ENCODE measurements around the gene ZBTB47.

The ZBTB47 gene

DNA sequence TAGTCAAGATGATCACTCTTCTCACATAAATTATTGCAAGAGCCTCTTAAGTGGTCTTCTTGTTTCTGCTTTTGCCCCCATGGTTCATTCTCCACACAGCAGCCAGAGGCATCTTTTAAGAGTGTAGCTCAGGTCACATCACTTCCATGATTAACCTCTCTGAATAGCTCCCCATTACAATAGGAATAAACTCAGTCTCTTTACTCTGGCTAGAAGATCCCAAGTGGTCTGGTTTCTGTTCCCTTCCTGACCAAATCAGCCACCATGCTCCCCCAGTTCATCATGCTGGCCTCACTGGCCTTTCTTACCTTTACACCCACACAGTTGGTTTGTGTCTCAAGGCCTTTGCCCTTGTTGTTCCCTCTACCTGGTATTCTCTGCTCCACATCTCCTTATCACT, 40.9 kb downstream of the ZBTB47 start:
- Histone ChIP-seq H3K4me1 (ENCODE audit: control insufficient read depth in 1 of 2, insufficient read depth in 2 of 2, low read length in 2 of 2) (no peaks in the 10 kb centered on the region), H3K27me3 (ENCODE audit: low read depth, low read length) (peaks cover 4% of the 10 kb centered on the region), H3K36me3 (ENCODE audit: control insufficient read depth in 1 of 2, insufficient read depth in 2 of 2, low read length in 2 of 2) (no peaks in the 10 kb centered on the region), H3K4me3 (ENCODE audit: low read depth in 1 of 2, low read length in 2 of 2) (no peak overlapping the region), H3K27ac (ENCODE audit: low read length) (no peak overlapping the region), H3K9me3 (ENCODE audit: control insufficient read depth in 1 of 2, low read length in 2 of 2) (no peaks in the 10 kb centered on the region)

DNA sequence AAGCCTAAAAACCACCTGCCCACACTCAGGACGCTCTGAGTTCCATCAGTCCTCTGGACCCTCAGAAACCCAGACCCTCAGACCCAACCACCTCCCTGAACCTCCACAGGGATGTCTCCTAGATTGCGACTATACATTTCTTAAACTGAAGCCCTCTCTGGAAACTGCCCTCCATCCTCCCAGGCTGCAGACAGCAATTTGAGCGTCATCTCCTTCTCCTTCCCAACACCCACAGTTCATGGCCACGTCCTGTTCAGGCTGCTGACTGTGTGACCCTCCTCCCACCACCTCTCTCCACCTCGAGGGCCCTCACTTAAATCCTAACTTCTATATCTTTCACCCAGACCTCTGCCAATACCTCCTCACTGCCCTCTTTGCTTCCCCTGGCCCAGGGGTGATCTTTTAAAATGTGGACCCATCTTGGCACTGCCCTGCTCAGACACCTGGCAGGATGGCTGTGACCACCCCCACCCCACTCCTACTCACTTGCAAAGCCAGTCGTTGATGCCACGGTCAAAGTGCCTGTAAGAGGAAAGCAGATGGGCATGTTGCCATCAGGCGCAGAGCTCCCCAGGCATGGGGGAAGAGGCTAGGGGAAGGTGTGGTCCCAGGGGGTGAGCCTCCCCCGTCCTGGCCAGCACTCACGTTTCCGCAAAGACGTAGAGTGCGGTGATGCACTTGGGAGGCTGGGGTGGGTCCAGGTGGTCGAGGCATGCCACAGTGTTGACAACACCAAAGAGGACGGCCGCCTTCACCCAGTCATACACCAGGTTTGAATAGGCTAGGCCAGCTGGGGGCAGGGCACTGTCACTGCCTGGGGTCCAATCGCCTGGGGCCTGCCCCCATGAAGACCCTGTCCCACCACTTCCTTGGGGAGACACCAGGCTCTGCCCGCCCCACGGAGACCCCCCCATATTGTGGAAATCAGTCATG, 43.1 kb downstream of the ZBTB47 start:
- Histone ChIP-seq H3K4me3 (ENCODE audit: low read depth in 1 of 2, low read length in 2 of 2) (no peak overlapping the region), H3K27me3 (ENCODE audit: low read depth, low read length) (no peaks in the 10 kb centered on the region), H3K9me3 (ENCODE audit: control insufficient read depth in 1 of 2, low read length in 2 of 2) (no peaks in the 10 kb centered on the region), H3K27ac (ENCODE audit: low read length) (no peak overlapping the region), H3K36me3 (ENCODE audit: control insufficient read depth in 1 of 2, insufficient read depth in 2 of 2, low read length in 2 of 2) (no peaks in the 10 kb centered on the region), H3K4me1 (ENCODE audit: control insufficient read depth in 1 of 2, insufficient read depth in 2 of 2, low read length in 2 of 2) (no peaks in the 10 kb centered on the region)

DNA sequence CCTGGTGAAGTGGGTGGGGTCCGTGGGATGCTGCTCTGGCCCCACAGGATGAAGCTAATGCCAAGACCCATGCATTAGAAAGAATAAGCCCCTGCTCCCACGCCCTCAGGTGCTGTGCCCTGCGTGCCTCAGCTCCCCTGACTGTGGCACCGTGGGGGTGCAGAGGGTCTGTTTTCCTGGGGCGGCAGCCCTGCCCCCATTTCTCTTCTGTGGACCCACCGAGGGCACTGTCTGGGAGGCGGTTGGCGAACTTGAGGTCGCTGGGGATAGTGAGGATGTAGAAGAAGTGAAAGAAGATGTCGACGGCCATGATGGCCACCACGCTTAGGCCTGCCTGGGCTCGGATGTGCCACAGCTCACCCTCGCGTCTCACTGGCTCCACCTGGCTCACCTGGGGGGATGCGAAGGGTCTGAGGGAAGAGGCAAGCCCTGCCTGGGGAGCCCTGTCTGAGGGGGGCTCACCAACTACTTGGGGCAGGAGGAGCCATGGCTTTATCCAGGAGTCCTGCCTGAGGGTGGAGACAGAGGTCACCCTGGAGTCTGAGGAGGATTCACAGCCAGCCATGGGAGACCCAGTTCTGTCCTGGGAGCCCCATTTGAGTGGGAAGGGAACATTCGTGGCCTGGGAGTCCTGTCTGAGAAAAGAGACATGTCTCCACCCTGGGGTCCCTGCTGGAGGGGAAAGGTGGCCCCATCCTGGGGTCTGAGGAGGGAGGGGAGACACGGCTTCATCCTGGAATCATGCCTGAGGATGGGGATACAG, 44.0 kb downstream of the ZBTB47 start:
- H3K27me3 ChIP-seq (ENCODE audit: low read depth, low read length) = no peaks in the 10 kb centered on the region
- H3K4me3 ChIP-seq (ENCODE audit: low read depth in 1 of 2, low read length in 2 of 2) = no peak overlapping the region
- H3K4me1 ChIP-seq (ENCODE audit: control insufficient read depth in 1 of 2, insufficient read depth in 2 of 2, low read length in 2 of 2) = no peaks in the 10 kb centered on the region
- H3K27ac ChIP-seq (ENCODE audit: low read length) = no peak overlapping the region
- H3K9me3 ChIP-seq (ENCODE audit: control insufficient read depth in 1 of 2, low read length in 2 of 2) = no peaks in the 10 kb centered on the region
- no peaks in the 10 kb centered on the region for H3K36me3 ChIP-seq (ENCODE audit: control insufficient read depth in 1 of 2, insufficient read depth in 2 of 2, low read length in 2 of 2)

DNA sequence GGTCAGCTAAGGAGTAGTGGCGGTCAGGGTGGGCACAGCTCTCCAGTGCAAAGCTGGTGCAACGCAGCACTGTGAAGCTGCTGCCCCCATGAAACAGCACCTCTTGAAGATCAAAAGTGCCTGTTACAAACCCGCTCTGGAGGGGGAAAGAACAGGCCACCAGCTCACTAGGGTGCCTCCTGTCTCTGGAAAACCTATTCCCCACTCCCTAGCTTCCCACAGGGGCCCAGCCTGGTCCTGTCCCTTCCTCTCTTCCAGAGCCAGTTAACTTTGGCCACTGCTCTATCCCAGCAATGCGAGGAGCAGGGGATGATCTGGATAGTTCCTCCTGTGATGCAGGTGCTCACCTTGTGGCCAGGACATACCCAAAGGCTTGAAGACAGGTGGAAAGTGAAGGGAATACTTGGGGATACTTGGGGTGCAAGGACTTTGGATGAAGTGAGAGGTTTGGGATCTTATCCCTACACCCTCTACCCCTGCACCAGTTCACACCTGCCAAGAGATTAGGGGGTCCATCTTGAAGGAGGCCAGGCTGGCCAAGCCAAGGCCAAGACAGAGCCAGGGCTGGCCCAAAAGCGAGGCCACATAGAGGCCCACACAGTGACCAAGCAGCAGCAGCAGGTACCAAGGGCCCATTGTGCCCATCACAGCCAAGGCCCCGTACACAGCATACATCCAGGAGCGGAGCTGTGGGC, 44.9 kb downstream of the ZBTB47 start:
- Histone ChIP-seq H3K36me3 (ENCODE audit: control insufficient read depth in 1 of 2, insufficient read depth in 2 of 2, low read length in 2 of 2) (no peaks in the 10 kb centered on the region), H3K27ac (ENCODE audit: low read length) (no peak overlapping the region), H3K4me1 (ENCODE audit: control insufficient read depth in 1 of 2, insufficient read depth in 2 of 2, low read length in 2 of 2) (no peaks in the 10 kb centered on the region), H3K27me3 (ENCODE audit: low read depth, low read length) (no peaks in the 10 kb centered on the region), H3K4me3 (ENCODE audit: low read depth in 1 of 2, low read length in 2 of 2) (no peak overlapping the region), H3K9me3 (ENCODE audit: control insufficient read depth in 1 of 2, low read length in 2 of 2) (no peaks in the 10 kb centered on the region)

DNA sequence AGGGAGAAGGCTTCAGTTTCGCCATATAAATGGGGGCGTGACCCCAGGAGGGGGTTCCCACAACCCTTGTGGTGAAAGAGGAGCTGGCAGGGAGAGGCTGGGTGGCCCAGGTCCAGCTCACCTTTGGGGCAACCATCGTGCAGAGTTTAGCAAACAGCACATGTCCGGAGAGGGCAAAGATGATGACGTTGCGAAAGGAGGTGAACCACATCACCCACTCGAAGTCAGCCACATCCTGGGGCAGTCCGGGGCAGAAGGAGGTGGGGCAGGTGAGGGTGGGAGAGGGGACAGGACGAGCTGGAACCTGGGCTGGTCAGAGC, 45.4 kb downstream of the ZBTB47 start:
- Histone ChIP-seq H3K36me3 (ENCODE audit: control insufficient read depth in 1 of 2, insufficient read depth in 2 of 2, low read length in 2 of 2) (no peaks in the 10 kb centered on the region), H3K4me3 (ENCODE audit: low read depth in 1 of 2, low read length in 2 of 2) (no peak overlapping the region), H3K27me3 (ENCODE audit: low read depth, low read length) (no peaks in the 10 kb centered on the region), H3K27ac (ENCODE audit: low read length) (no peak overlapping the region), H3K9me3 (ENCODE audit: control insufficient read depth in 1 of 2, low read length in 2 of 2) (no peaks in the 10 kb centered on the region), H3K4me1 (ENCODE audit: control insufficient read depth in 1 of 2, insufficient read depth in 2 of 2, low read length in 2 of 2) (no peaks in the 10 kb centered on the region)

DNA sequence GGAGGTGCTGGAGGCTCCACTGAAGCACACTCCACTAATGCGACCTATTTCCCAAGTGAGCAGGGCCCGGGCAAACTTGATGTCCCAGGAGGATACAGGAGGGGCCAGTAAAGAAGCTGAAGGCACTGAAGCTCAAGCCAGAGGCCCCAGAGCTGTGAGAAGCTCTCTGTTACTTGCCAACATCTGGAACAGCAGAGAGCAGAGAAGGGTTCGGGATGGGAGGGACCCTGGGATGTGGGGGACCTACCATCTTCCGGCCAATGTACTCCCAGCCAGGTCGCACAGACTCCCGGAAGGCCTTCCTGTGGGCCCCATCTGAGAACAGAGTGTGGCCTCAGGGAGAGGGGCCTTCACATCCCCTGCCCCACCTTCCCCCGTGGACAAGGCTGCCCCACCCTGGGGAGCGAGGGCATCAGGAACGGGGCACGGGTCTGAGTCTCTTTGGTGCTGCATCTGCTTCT, 46.0 kb downstream of the ZBTB47 start:
- no peaks in the 10 kb centered on the region for H3K4me1 ChIP-seq (ENCODE audit: control insufficient read depth in 1 of 2, insufficient read depth in 2 of 2, low read length in 2 of 2)
- H3K27me3 ChIP-seq (ENCODE audit: low read depth, low read length) = no peaks in the 10 kb centered on the region
- no peak overlapping the region for H3K27ac ChIP-seq (ENCODE audit: low read length)
- H3K9me3 ChIP-seq (ENCODE audit: control insufficient read depth in 1 of 2, low read length in 2 of 2) = no peaks in the 10 kb centered on the region
- no peaks in the 10 kb centered on the region for H3K36me3 ChIP-seq (ENCODE audit: control insufficient read depth in 1 of 2, insufficient read depth in 2 of 2, low read length in 2 of 2)
- no peak overlapping the region for H3K4me3 ChIP-seq (ENCODE audit: low read depth in 1 of 2, low read length in 2 of 2)

DNA sequence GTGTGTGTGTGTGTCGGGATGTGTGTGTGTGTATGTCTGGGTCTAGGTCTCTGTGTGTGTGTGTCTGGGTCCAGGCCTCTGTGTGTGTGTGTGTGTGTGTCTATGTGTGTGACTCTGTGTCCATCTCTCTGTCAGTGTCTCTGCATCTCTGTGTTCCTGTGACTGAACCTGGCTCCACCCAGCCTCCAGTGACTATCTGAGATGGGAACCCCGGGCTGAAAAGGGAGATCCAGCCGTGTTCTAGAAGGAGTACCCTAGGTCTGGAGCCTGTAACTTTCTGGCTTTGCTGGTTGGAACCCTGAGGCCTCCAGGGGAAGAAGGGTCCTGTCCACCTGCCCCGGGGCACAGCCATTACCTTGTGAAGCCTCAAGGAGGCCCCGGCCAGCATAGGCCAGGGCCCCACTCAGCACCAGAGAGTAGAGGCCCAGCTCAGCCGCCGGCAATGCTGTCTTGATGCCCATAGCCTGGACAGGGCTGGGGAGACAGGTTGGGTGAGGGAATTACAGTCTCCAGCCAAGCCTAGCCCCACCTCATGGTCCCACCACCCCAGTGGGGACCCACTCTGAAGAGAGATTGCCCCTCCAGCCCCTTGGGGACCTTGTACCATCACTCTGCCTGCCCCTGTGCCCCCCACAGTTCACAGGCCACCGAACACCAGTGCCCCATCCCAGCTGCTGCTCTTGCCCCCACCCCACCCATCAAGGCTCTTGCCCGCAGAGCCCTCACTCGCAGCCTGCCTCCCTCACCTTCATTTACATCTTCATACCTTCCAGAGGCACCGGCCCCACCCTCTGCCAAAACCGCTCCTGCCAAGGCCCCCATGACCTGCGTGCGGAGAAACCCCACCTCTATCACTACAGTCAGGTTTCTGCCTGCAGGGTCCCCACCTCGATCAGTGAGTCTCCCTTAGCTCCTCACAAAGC, 47.1 kb downstream of the ZBTB47 start:
- Histone ChIP-seq H3K4me1 (ENCODE audit: control insufficient read depth in 1 of 2, insufficient read depth in 2 of 2, low read length in 2 of 2) (no peaks in the 10 kb centered on the region), H3K4me3 (ENCODE audit: low read depth in 1 of 2, low read length in 2 of 2) (no peak overlapping the region), H3K9me3 (ENCODE audit: control insufficient read depth in 1 of 2, low read length in 2 of 2) (no peaks in the 10 kb centered on the region), H3K27ac (ENCODE audit: low read length) (no peak overlapping the region), H3K36me3 (ENCODE audit: control insufficient read depth in 1 of 2, insufficient read depth in 2 of 2, low read length in 2 of 2) (no peaks in the 10 kb centered on the region), H3K27me3 (ENCODE audit: low read depth, low read length) (no peaks in the 10 kb centered on the region)

DNA sequence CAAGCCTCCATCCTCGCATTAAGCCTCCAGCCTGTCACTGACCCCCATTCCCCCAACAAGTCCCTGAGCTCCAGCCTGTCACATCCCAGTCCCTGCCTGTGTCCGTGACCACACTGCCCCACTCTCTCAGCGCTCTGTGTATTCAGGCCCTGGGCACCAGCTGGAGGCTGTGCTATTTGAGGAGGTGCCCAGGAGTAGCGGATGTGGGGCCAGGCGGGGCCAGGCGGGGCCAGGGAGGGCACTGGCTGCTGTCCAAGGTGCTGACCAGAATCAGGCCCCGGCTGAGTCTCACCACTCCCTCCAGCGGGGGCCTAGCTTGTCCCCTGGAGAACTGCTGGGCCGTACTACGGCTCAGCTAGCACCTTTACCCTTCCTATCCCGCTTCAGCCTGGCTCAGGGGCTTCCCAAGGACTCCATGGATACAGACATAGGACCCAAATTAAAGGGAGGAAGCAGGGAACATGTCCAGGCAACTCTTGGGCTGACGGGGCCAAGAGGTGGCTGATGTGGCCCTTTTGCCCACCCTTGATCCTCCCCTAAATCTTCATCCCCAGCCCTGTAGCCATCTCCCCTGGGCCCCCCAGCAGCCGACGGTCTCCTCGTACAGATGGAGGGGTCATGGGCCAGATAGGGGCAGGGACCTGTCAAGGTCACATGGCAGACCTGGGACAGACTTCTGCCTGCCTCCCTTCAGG, 48.0 kb downstream of the ZBTB47 start:
- H3K4me1 ChIP-seq (ENCODE audit: control insufficient read depth in 1 of 2, insufficient read depth in 2 of 2, low read length in 2 of 2) = no peaks in the 10 kb centered on the region
- no peaks in the 10 kb centered on the region for H3K9me3 ChIP-seq (ENCODE audit: control insufficient read depth in 1 of 2, low read length in 2 of 2)
- H3K27ac ChIP-seq (ENCODE audit: low read length) = no peak overlapping the region

DNA sequence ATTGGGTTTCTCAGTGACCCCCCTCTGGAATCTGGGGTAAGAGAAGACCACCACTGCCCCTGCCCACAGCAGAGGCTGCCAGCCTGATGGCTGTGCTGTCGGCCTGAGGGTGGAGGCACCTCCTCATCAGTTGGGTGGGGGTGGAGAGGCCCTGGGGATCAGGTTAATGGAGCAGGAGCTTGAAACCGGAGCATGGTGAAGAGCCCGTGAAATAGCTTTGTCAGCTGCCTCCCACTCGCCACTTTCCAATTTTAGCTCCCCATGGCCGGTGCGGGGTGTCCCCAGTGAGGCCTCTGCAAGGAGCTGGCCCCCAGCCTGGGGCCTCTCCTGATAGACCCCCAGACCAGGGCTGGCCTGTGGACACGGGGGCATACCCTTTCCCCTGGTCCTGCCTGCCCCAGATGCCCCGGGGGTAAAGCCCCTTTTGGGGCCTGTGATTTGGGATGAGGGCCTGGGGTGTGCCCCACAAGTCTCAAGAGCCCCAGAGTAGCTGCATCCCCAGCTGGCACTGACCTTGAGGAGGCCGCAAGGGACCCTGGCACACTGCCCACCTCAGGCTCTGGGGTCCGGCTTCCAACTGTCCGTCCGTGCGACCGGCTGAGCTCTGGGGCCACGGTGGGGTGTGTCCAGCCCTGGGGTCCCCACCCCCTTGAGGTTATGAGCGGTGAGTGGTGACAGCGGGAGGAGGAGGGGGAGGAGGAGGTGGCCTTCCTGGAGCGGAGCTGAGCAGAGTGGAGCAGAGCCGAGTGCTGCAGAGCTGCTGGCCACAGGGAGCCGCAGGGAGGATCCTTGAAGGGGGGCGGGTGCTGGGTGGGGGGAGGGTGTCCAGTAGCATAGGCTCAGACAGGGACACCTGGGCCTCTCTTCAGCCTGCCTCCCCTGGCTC, 48.8 kb downstream of the ZBTB47 start, which contains the start of gene HHATL:
Gene HHATL, minus strand, starts transcription at position 733 of the 886 bp plus-strand sequence. CDS start 1,972 bp downstream, outside the sequence.
- H3K4me3 ChIP-seq (ENCODE audit: low read depth in 1 of 2, low read length in 2 of 2) = no peak within 1 kb of the TSS
- H3K9me3 ChIP-seq (ENCODE audit: control insufficient read depth in 1 of 2, low read length in 2 of 2) = no peaks in the 10 kb centered on the region
- no peaks in the 10 kb centered on the region for H3K27me3 ChIP-seq (ENCODE audit: low read depth, low read length)
- H3K36me3 ChIP-seq (ENCODE audit: control insufficient read depth in 1 of 2, insufficient read depth in 2 of 2, low read length in 2 of 2) = no peaks in the 10 kb centered on the region
- H3K27ac ChIP-seq (ENCODE audit: low read length) = no peak within 1 kb of the TSS
- H3K4me1 ChIP-seq (ENCODE audit: control insufficient read depth in 1 of 2, insufficient read depth in 2 of 2, low read length in 2 of 2) = no peaks in the 10 kb centered on the region

More for the DNA sequence above, 48.0 kb downstream of the ZBTB47 start:
- no peaks in the 10 kb centered on the region for H3K36me3 ChIP-seq (ENCODE audit: control insufficient read depth in 1 of 2, insufficient read depth in 2 of 2, low read length in 2 of 2)
- no peaks in the 10 kb centered on the region for H3K27me3 ChIP-seq (ENCODE audit: low read depth, low read length)
- H3K4me3 ChIP-seq (ENCODE audit: low read depth in 1 of 2, low read length in 2 of 2) = no peak overlapping the region
